GM12875 (cell line): ENCODE measurements around the gene MAST4.

ENCODE experiments used
- H3K4me3 ChIP-seq: one replicate; pipeline ENCODE4 v1.5.1; 2011; ENCODE audit warnings: low read depth, low read length, control low read depth
- CTCF ChIP-seq: IDR thresholded peaks from 2 replicates; pipeline ENCODE4 v1.5.1; 2011; ENCODE audit warnings: low read depth, mild to moderate bottlenecking, control low read depth, inconsistent platforms, low read length, moderate library complexity, borderline replicate concordance; ENCODE audit not compliant: insufficient read depth

MAST4 gene

GRCh38 chr5:67195406-67196275 lies 599.4 kb downstream of the MAST4 start:
- H3K4me3 ChIP-seq, result no peak overlapping the region
- TF ChIP-seq CTCF, result no peak

DNA sequence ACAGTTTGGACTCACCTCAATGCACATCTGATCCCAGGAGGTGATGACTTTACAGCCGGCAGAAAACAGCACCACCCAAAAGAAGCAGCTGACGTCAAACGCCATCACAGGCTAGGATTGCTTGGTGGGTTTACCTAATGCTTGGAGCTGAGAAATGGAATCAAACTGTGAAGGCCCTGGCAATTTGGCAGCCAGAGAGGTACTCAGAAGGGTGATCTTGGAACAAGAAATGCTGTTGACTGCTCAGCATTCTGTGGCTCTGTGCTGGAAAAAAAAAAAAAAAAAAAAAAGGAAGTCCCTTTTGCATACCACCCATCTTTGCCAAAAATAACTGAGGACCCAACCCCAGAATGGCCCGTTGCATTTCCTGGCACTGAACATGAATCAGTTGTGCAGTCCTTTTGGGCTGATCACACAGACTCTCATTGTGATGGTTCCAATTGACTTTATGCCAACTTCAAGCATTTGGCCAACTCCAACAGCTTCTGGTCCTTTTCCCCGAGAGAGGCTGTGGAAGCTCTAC lies 600.4 kb downstream of the MAST4 start, which contains the start of gene CD180:
TSS of gene CD180 (minus strand) at position 263 of the 523 bp plus-strand sequence. CDS start at position 105, 158 bp downstream.
- H3K4me3 ChIP-seq, result no peak within 1 kb of the TSS
- no peak for TF ChIP-seq CTCF

DNA sequence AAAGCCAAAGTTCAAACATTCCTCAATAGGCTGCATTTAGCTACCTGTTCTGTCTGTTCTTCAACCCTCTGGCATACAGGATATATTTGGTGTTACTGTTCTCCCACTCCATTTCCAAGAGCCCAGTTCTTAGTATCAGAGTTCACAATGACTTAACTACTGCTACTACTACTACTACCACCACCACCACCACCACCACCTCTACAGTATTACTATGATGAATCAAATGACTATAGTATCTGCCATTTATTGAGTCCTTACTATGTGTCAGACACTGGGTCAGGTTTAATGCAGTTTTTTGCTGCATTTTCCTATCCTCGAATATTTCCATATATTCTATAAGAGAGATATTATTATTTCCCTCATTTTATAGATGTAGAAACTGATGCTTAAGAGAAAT lies 601.3 kb downstream of the MAST4 start:
- TF ChIP-seq CTCF, result no peak
- H3K4me3 ChIP-seq, result no peak overlapping the region

DNA sequence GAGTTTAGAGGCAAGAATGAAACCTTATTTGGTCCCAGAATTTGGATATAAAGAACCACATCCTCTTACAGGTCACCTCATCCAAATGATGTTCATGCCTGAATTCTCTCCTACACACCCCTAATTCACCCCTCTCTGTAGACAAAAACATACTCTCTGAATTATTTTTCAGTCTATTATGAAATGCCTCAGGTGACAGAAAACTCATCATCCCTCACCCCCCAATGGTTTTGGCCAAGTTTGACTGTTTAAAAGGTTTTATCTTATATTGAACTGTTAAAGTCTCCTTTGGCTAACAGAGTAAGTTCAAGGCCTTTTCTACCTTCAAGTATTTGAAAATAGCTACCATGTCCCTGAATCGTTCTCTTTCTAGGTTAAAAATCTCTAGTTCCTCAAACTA lies 602.7 kb downstream of the MAST4 start:
- no peak overlapping the region for H3K4me3 ChIP-seq
- no peak for TF ChIP-seq CTCF

DNA sequence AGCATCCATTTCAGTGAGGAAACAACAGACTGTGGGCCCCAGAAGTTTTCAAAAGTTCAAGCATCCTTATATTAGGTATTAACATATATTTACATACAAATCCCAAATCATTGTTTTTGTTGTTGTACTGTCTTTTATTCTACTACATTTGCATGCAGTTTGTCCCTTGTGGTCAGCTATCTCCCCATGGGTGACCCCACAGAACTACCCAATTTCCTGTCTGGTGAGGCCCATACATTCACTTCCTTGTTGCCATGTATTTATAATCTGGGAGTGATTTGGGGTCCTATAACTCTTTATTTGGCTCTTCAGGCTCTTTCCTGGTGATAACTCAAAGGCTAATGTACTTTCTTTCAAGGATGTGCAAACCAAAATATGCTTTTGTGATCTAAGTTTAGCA lies 603.7 kb downstream of the MAST4 start:
- H3K4me3 ChIP-seq, result no peak overlapping the region
- no peak for TF ChIP-seq CTCF

- no peak for TF ChIP-seq CTCF
- no peak overlapping the region for H3K4me3 ChIP-seq
These were observed 604.8 kb downstream of the MAST4 start for GRCh38 chr5:67200809-67201562.
